Measurements from ENCODE around the gene NR5A2. TPM values are rescaled to one million over a fixed set of nuclear protein-coding genes. Genes with fewer than 3 reads are reported as not detected.

Gene NR5A2
- total RNA-seq, 1 donor from 2014 or later: not detected

DNA sequence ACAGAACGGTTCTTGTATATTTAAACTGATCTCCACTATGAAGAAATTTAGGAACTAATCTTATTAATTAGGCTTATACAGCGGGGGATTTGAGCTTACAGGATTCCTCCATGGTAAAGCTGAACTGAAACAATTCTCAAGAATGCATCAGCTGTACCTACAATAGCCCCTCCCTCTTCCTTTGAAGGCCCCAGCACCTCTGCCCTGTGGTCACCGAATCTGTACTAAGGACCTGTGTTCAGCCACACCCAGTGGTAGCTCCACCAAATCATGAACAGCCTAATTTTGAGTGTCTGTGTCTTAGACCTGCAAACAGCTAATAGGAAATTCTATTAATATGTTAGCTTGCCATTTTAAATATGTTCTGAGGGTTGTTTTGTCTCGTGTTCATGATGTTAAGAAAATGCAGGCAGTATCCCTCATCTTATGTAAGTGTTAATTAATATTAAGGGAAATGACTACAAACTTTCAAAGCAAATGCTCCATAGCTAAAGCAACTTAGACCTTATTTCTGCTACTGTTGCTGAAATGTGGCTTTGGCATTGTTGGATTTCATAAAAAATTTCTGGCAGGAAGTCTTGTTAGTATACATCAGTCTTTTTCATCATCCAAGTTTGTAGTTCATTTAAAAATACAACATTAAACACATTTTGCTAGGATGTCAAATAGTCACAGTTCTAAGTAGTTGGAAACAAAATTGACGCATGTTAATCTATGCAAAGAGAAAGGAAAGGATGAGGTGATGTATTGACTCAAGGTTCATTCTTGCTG, 147.2 kb downstream of the NR5A2 start:
- no peaks in the 10 kb centered on the region for H3K27me3 ChIP-seq
- no peaks in the 10 kb centered on the region for H3K79me2 ChIP-seq (ENCODE audit: low read depth)
- Mint-ChIP-seq H3K27ac (no peak overlapping the region), H3K27me3 (ENCODE audit: insufficient read depth, low read depth) (no peaks in the 10 kb centered on the region), H3K9me3 (no peaks in the 10 kb centered on the region), H3K4me1 (peaks cover 21% of the 10 kb centered on the region), H3K4me3 (no peak overlapping the region), H3K36me3 (no peaks in the 10 kb centered on the region)
- no peak overlapping the region for H3K4me2 ChIP-seq
- no peaks in the 10 kb centered on the region for H3K36me3 ChIP-seq
- H4K20me1 ChIP-seq (ENCODE audit: low read depth): no peaks in the 10 kb centered on the region
- H3K27ac ChIP-seq: no peak overlapping the region
- no peaks in the 10 kb centered on the region for H3F3A ChIP-seq (ENCODE audit: low read depth)
- H3K4me1 ChIP-seq: peaks cover 10% of the 10 kb centered on the region
- peak; percentile 28 for DNase-seq (ENCODE audit: low spot score)
- no peak overlapping the region for H3K4me3 ChIP-seq
- no peaks in the 10 kb centered on the region for H3K9me3 ChIP-seq (ENCODE audit: low read depth)
- TF ChIP-seq EZH2phosphoT487 (IDR thresholded peaks at IDR 0.05): no peak
- TF ChIP-seq, protein P1, sequence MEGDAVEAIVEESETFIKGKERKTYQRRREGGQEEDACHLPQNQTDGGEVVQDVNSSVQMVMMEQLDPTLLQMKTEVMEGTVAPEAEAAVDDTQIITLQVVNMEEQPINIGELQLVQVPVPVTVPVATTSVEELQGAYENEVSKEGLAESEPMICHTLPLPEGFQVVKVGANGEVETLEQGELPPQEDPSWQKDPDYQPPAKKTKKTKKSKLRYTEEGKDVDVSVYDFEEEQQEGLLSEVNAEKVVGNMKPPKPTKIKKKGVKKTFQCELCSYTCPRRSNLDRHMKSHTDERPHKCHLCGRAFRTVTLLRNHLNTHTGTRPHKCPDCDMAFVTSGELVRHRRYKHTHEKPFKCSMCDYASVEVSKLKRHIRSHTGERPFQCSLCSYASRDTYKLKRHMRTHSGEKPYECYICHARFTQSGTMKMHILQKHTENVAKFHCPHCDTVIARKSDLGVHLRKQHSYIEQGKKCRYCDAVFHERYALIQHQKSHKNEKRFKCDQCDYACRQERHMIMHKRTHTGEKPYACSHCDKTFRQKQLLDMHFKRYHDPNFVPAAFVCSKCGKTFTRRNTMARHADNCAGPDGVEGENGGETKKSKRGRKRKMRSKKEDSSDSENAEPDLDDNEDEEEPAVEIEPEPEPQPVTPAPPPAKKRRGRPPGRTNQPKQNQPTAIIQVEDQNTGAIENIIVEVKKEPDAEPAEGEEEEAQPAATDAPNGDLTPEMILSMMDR (IDR thresholded peaks at IDR 0.05): no peak
- TF ChIP-seq EZH2 (IDR thresholded peaks at IDR 0.05): no peak
- no peak overlapping the region for H3K9ac ChIP-seq
- H2AFZ ChIP-seq (replicated peaks): no peak overlapping the region

DNA sequence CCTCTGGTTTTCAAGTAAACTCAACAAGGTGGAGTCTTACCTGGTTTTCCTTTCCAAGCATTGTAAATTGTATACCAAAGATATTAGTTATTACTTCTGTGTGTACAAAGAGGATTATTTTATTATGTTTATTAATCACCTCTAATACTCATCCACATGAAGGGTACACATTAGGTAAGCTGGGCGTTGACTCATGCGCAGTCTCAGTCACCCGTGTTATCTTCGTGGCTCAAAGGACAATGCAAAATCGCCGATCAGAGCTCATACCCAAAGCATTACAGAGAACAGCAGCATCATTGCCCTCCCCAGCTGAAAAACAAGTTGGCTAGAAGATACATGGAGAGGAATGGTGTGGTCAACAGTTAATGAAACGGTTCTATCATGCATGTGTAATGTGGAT, 148.7 kb downstream of the NR5A2 start:
- Histone ChIP-seq H3K9me3 (ENCODE audit: low read depth) (no peaks in the 10 kb centered on the region), H3K4me2 (no peak overlapping the region), H3K27ac (no peak overlapping the region), H3F3A (ENCODE audit: low read depth) (no peaks in the 10 kb centered on the region), H3K9ac (no peak overlapping the region), H3K36me3 (no peaks in the 10 kb centered on the region), H3K27me3 (no peaks in the 10 kb centered on the region), H3K4me3 (no peak overlapping the region), H2AFZ (replicated peaks) (no peak overlapping the region), H4K20me1 (ENCODE audit: low read depth) (no peaks in the 10 kb centered on the region), H3K79me2 (ENCODE audit: low read depth) (no peaks in the 10 kb centered on the region), H3K4me1 (peaks cover 10% of the 10 kb centered on the region)
- DNase-seq (ENCODE audit: low spot score): no peak
- peaks cover 3% of the 10 kb centered on the region for H3K27me3 Mint-ChIP-seq (ENCODE audit: insufficient read depth, low read depth)
- TF ChIP-seq EZH2 (IDR thresholded peaks at IDR 0.05): no peak
- TF ChIP-seq, protein P1 (IDR thresholded peaks at IDR 0.05): no peak
- peaks cover 21% of the 10 kb centered on the region for H3K4me1 Mint-ChIP-seq
- no peak overlapping the region for H3K4me3 Mint-ChIP-seq
- no peaks in the 10 kb centered on the region for H3K36me3 Mint-ChIP-seq
- H3K9me3 Mint-ChIP-seq: peaks cover 3% of the 10 kb centered on the region
- H3K27ac Mint-ChIP-seq: no peak overlapping the region

DNA sequence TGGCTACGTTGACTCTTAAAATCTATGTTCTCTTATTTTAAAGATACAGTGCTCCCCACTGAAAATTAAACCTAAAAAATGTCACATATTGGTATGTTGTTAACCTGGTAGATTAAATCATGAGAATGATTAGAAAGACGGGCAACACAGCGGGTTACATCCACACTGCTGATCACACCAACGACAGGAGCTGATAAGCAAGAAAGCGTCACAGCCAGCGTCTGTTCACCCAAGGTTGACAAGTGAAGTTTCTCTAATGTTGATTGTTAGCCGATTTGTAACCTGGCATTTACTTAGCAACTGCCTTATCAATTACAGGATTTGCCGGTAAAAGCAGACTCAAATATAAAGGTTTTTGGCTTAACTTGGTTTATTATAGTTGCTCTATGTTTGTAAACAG, 149.3 kb downstream of the NR5A2 start:
- Histone ChIP-seq H3K9ac (no peak overlapping the region), H3F3A (ENCODE audit: low read depth) (no peaks in the 10 kb centered on the region), H3K9me3 (ENCODE audit: low read depth) (no peaks in the 10 kb centered on the region), H3K4me3 (no peak overlapping the region), H3K4me1 (peaks cover 10% of the 10 kb centered on the region), H3K4me2 (no peak overlapping the region), H3K36me3 (no peaks in the 10 kb centered on the region), H3K27me3 (no peaks in the 10 kb centered on the region), H3K27ac (no peak overlapping the region), H4K20me1 (ENCODE audit: low read depth) (no peaks in the 10 kb centered on the region), H3K79me2 (ENCODE audit: low read depth) (no peaks in the 10 kb centered on the region), H2AFZ (replicated peaks) (no peak overlapping the region)
- Mint-ChIP-seq H3K9me3 (peaks cover 3% of the 10 kb centered on the region), H3K36me3 (no peaks in the 10 kb centered on the region), H3K4me1 (peaks cover 21% of the 10 kb centered on the region), H3K4me3 (no peak overlapping the region), H3K27ac (no peak overlapping the region), H3K27me3 (ENCODE audit: insufficient read depth, low read depth) (peaks cover 3% of the 10 kb centered on the region)
- no peak for DNase-seq (ENCODE audit: low spot score)
- TF ChIP-seq, protein P1 (IDR thresholded peaks at IDR 0.05): no peak
- TF ChIP-seq EZH2 (IDR thresholded peaks at IDR 0.05): no peak
- no peak for TF ChIP-seq EZH2phosphoT487 (IDR thresholded peaks at IDR 0.05)

All from neural progenitor cell (in vitro differentiated cells).